8988T (cell line): ENCODE data around the gene MICAL2.

Experiments used
- DNase-seq: peaks from one replicate; pipeline ENCODE4 v3.0.0; 2011

The MICAL2 gene

GRCh38 chr11:12295943-12296342 is 185.6 kb downstream of the MICAL2 start:
- DNase-seq, result no peak

GRCh38 chr11:12298610-12299009 is 188.2 kb downstream of the MICAL2 start:
- no peak for DNase-seq

GRCh38 chr11:12301379-12301778 is 191.0 kb downstream of the MICAL2 start:
- DNase-seq, result no peak

DNA sequence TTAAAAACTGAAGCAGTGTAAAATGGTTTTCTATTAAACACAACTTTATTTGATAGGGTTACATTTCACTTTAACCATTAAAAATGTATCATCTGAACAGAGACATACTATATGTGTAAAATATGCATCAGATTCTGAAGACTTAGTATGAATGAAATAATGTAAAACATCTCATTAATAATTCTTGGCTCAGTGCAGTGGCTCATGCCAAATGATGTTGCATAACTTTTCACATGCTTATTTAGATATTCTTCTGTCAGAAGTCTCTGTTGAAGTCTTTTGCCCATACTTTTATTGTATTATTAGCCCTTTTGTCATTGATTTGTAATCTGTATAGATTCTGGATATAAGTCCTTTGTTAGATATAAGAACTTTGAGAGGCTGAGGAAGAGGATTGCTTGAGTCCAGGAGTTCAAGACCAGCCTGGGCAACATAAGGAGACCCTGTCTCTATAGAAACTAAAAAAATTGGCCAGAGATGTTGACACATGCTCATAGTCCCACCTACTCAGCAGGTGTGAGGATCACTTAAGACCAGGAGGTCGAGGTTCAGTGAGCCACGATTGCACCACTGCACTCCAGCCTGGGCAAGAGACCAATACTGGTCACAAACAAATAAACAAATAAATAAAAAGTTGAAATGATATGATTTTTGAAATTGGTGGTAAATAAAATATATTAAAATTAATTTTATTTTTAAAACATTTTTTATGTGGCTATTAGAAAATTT is 193.2 kb downstream of the MICAL2 start:
- DNase-seq, result no peak

- DNase-seq, result no peak
Measured at GRCh38 chr11:12306830-12307229, 196.4 kb downstream of the MICAL2 start.

DNA sequence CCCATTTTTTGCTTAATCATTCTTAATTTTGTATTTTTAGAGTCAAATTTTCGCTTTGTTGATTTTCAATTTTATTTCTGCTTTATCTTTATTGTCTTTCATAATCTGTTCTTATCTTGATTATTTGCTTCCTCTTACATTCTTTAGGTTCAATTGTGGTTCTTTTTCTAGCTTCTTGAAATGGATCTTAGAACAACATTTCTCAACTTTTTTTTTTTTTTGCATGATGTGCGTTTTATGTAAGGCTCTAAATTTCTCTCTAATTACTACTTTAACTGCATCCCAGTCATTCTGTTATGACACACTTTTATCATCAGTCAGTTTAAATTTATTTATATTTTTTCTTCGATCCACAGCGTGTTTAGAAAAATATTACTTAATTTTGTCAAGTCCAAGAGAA is 201.7 kb downstream of the MICAL2 start:
- no peak for DNase-seq
